H9 (cell line): ENCODE data around the gene DNHD1. TPM values are rescaled to one million over a fixed set of nuclear protein-coding genes. Genes with fewer than 3 reads are reported as not detected.

Experiments used
- DNase-seq: peaks from one replicate; pipeline ENCODE4 v3.0.0-alpha.2; 2017
- H2AFZ ChIP-seq: one replicate; pipeline ENCODE4 v1.6.1; 2013; ENCODE audit warnings: mild to moderate bottlenecking, low read length, control low read depth, moderate library complexity
- H2AK5ac ChIP-seq: 2 replicates; pipeline ENCODE4 v1.6.1; 2013; ENCODE audit warnings: low read length, control low read depth, mixed read lengths; ENCODE audit not compliant: insufficient read length
- H2BK120ac ChIP-seq: one replicate; pipeline ENCODE4 v1.6.1; 2013; ENCODE audit warnings: low read depth, mild to moderate bottlenecking, low read length, control low read depth, inconsistent platforms; ENCODE audit not compliant: poor library complexity, severe bottlenecking
- H2BK12ac ChIP-seq: 2 replicates; pipeline ENCODE4 v1.6.1; 2013; ENCODE audit warnings: low read length, control low read depth, mixed read lengths, low read depth; ENCODE audit not compliant: insufficient read length
- H2BK15ac ChIP-seq: 2 replicates; pipeline ENCODE4 v1.6.1; 2013; ENCODE audit warnings: low read depth, low read length, control low read depth
- H2BK20ac ChIP-seq: one replicate; pipeline ENCODE4 v1.6.1; 2013; ENCODE audit warnings: low read depth, mild to moderate bottlenecking, low read length, control low read depth, inconsistent platforms; ENCODE audit not compliant: poor library complexity, severe bottlenecking
- H2BK5ac ChIP-seq: 2 replicates; pipeline ENCODE4 v1.6.1; 2013; ENCODE audit warnings: low read length, control low read depth, mixed read lengths; ENCODE audit not compliant: insufficient read length
- H3K14ac ChIP-seq: 2 replicates; pipeline ENCODE4 v1.6.1; 2013; ENCODE audit warnings: low read length, control low read depth; ENCODE audit not compliant: insufficient read depth
- H3K18ac ChIP-seq: 2 replicates; pipeline ENCODE4 v1.6.1; 2013; ENCODE audit warnings: low read depth, mild to moderate bottlenecking, mixed read lengths, low read length, control low read depth; ENCODE audit not compliant: insufficient read length
- H3K23ac ChIP-seq: 2 replicates; pipeline ENCODE4 v1.6.1; 2013; ENCODE audit warnings: low read length, control low read depth, mixed read lengths, low read depth; ENCODE audit not compliant: insufficient read length
- H3K23me2 ChIP-seq: 2 replicates; pipeline ENCODE4 v1.6.1; 2013; ENCODE audit warnings: low read depth, mild to moderate bottlenecking, mixed read lengths, low read length, control low read depth; ENCODE audit not compliant: insufficient read length, poor library complexity, severe bottlenecking
- H3K27ac ChIP-seq: 2 replicates; pipeline ENCODE4 v1.5.1; 2013; ENCODE audit warnings: low read length, control low read depth, mixed read lengths, low read depth; ENCODE audit not compliant: insufficient read length
- H3K27me3 ChIP-seq: 2 replicates; pipeline ENCODE4 v1.6.1; 2013; ENCODE audit warnings: low read length, control low read depth, inconsistent platforms; ENCODE audit not compliant: insufficient read depth
- H3K4ac ChIP-seq: 2 replicates; pipeline ENCODE4 v1.6.1; 2013; ENCODE audit warnings: low read depth, mild to moderate bottlenecking, control low read depth, inconsistent platforms, low read length, moderate library complexity
- H3K4me1 ChIP-seq: 2 replicates; pipeline ENCODE4 v1.6.1; 2013; ENCODE audit warnings: low read length, control low read depth, inconsistent platforms; ENCODE audit not compliant: insufficient read depth
- H3K4me2 ChIP-seq: 2 replicates; pipeline ENCODE4 v1.6.1; 2013; ENCODE audit warnings: low read length, control low read depth, mixed read lengths; ENCODE audit not compliant: insufficient read length, insufficient read depth
- H3K56ac ChIP-seq: 2 replicates; pipeline ENCODE4 v1.6.1; 2013; ENCODE audit warnings: low read depth, mild to moderate bottlenecking, mixed read lengths, low read length, control low read depth; ENCODE audit not compliant: insufficient read length
- H3K79me1 ChIP-seq: 2 replicates; pipeline ENCODE4 v1.6.1; 2013; ENCODE audit warnings: low read depth, mild to moderate bottlenecking, moderate library complexity, low read length, control low read depth, inconsistent platforms; ENCODE audit not compliant: insufficient read depth, poor library complexity, severe bottlenecking
- H3K79me2 ChIP-seq: 2 replicates; pipeline ENCODE4 v1.6.1; 2013; ENCODE audit warnings: low read length, control low read depth, inconsistent platforms; ENCODE audit not compliant: insufficient read depth
- H3K9ac ChIP-seq: 2 replicates; pipeline ENCODE4 v1.6.1; 2013; ENCODE audit warnings: low read length, control low read depth, mixed read lengths; ENCODE audit not compliant: insufficient read length; ENCODE audit errors: extremely low read depth
- H3K9me3 ChIP-seq: one replicate; pipeline ENCODE4 v1.6.1; 2013; ENCODE audit warnings: low read depth, low read length, inconsistent platforms; ENCODE audit not compliant: control insufficient read depth
- H3T11ph ChIP-seq: one replicate; pipeline ENCODE4 v1.6.1; 2013; ENCODE audit warnings: mild to moderate bottlenecking, low read length, control low read depth, inconsistent platforms
- H4K20me1 ChIP-seq: one replicate; pipeline ENCODE4 v1.6.1; 2013; ENCODE audit not compliant: control insufficient read depth, insufficient read length, insufficient read depth
- H4K5ac ChIP-seq: 2 replicates; pipeline ENCODE4 v1.6.1; 2013; ENCODE audit warnings: low read depth, mild to moderate bottlenecking, mixed read lengths, low read length, control low read depth; ENCODE audit not compliant: insufficient read length
- H4K8ac ChIP-seq: replicated peaks from 2 replicates; pipeline ENCODE4 v1.6.1; 2013; ENCODE audit warnings: low read length, control low read depth, mixed read lengths, low read depth; ENCODE audit not compliant: insufficient read length
- H4K91ac ChIP-seq: 2 replicates; pipeline ENCODE4 v1.6.1; 2013; ENCODE audit warnings: low read depth, mild to moderate bottlenecking, moderate library complexity, mixed read lengths, low read length, control low read depth; ENCODE audit not compliant: insufficient read length
- H3K27ac Mint-ChIP-seq, 3 experiments: 2 replicates in 2 of 3; 3 replicates in 1 of 3; pipeline ENCODE4 v1.8.0; 2020 to 2021; ENCODE audit warnings: mixed read lengths in 3 of 3, mild to moderate bottlenecking in 1 of 3, moderate library complexity in 1 of 3
- H3K27me3 Mint-ChIP-seq: 2 replicates; pipeline ENCODE4 v1.8.0; 2021; ENCODE audit warnings: low read depth, mild to moderate bottlenecking, moderate library complexity, mixed read lengths
- H3K36me3 Mint-ChIP-seq, 3 experiments: 2 replicates in 2 of 3; 3 replicates in 1 of 3; pipeline ENCODE4 v1.8.0; 2020 to 2021; ENCODE audit warnings: low read depth in 3 of 3, mixed read lengths in 3 of 3; ENCODE audit not compliant: insufficient read depth in 1 of 3
- H3K4me1 Mint-ChIP-seq, 2 experiments: 2 replicates each; pipeline ENCODE4 v1.8.0; 2020; ENCODE audit warnings: mixed read lengths in 2 of 2
- H3K4me3 Mint-ChIP-seq, 2 experiments: 2 replicates in 1 of 2; 3 replicates in 1 of 2; pipeline ENCODE4 v1.8.0; 2020 to 2021; ENCODE audit warnings: mild to moderate bottlenecking in 2 of 2, mixed read lengths in 2 of 2, moderate library complexity in 1 of 2
- H3K9me3 Mint-ChIP-seq, 2 experiments: 2 replicates in 1 of 2; 3 replicates in 1 of 2; pipeline ENCODE4 v1.8.0; 2020; ENCODE audit warnings: mild to moderate bottlenecking in 2 of 2, mixed read lengths in 2 of 2, moderate library complexity in 1 of 2
- WGBS: extraction: QIAGEN DNeasy Blood & Tissue Kit; methylation state at CpG from one replicate; pipeline ENCODE4 v1.1.7; 2013; ENCODE audit warnings: missing lambda C conversion rate, low lambda C conversion rate, mixed read lengths; ENCODE audit not compliant: insufficient read length; ENCODE audit errors: extremely low coverage; 5-methylcytosine and 5-hydroxymethylcytosine counted together
- total RNA-seq: library from RNA; stranded (reverse); gene quantifications from 2 replicates; pipeline ENCODE4 v1.2.1, GENCODE V29; 2021
- TF ChIP-seq, protein P1 (sequence below): fragments of 200-600 bp; sonication (generic); conservative IDR thresholded peaks from 3 replicates; pipeline ENCODE4 v1.8.0; 2021; ENCODE audit warnings: antibody characterized with exemption, mild to moderate bottlenecking

Gene DNHD1
- total RNA-seq, 1 experiment from 2014 or later = 3.5 TPM

DNA sequence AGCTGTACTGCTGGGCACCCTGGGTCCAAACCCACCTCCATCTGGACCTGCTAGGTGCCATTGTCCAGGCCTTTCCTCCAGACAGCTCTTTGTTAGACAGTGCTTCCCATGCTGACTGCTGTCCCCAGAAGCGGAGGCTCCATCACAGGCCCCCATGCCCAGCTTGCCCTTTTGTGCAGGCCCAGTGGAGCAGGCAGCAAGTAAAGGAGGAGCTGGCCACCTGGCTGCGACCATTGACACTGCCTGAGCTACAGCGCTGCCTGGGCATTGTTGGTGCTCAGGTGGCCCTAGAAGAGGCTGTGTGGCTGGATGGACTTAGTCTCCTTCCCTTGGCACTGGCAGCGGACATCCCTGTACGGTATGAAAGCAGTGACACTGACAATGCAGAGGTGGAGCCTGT is 1.5 kb downstream of the DNHD1 start:
- no peaks in the 10 kb centered on the region for H3K27me3 ChIP-seq
- no CpG with 5 or more reads among the region's 5 CpGs for WGBS
- no peak overlapping the region for H4K91ac ChIP-seq
- Mint-ChIP-seq H3K27ac (no peak overlapping the region; a peak in 1 of 7 replicates), H3K9me3 (no peaks in the 10 kb centered on the region), H3K4me1 (peaks cover 9 to 13% of the 10 kb centered on the region in 2 experiments), H3K27me3 (no peaks in the 10 kb centered on the region), H3K4me3 (no peak overlapping the region), H3K36me3 (peaks cover 6 to 12% (median 8%) of the 10 kb centered on the region in 3 experiments; a peak in 4 of 7 replicates)
- no peak overlapping the region for H2AFZ ChIP-seq
- no peaks in the 10 kb centered on the region for H3K79me1 ChIP-seq
- no peak overlapping the region for H2BK12ac ChIP-seq
- H3T11ph ChIP-seq = no peak overlapping the region
- H3K79me2 ChIP-seq = no peaks in the 10 kb centered on the region
- no peak overlapping the region for H3K56ac ChIP-seq
- no peak overlapping the region for H3K9ac ChIP-seq
- H4K5ac ChIP-seq = no peak overlapping the region
- no peak overlapping the region for H3K27ac ChIP-seq
- H2BK15ac ChIP-seq = no peak overlapping the region
- no peak overlapping the region for H3K4me2 ChIP-seq
- H3K4ac ChIP-seq = no peak overlapping the region
- H3K23ac ChIP-seq = no peak overlapping the region
- H3K14ac ChIP-seq = no peak overlapping the region
- no peaks in the 10 kb centered on the region for H3K23me2 ChIP-seq
- H3K9me3 ChIP-seq = no peaks in the 10 kb centered on the region
- no peaks in the 10 kb centered on the region for H4K20me1 ChIP-seq
- TF ChIP-seq, protein P1, sequence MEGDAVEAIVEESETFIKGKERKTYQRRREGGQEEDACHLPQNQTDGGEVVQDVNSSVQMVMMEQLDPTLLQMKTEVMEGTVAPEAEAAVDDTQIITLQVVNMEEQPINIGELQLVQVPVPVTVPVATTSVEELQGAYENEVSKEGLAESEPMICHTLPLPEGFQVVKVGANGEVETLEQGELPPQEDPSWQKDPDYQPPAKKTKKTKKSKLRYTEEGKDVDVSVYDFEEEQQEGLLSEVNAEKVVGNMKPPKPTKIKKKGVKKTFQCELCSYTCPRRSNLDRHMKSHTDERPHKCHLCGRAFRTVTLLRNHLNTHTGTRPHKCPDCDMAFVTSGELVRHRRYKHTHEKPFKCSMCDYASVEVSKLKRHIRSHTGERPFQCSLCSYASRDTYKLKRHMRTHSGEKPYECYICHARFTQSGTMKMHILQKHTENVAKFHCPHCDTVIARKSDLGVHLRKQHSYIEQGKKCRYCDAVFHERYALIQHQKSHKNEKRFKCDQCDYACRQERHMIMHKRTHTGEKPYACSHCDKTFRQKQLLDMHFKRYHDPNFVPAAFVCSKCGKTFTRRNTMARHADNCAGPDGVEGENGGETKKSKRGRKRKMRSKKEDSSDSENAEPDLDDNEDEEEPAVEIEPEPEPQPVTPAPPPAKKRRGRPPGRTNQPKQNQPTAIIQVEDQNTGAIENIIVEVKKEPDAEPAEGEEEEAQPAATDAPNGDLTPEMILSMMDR = no peak
- H2BK120ac ChIP-seq = no peak overlapping the region
- H3K18ac ChIP-seq = no peak overlapping the region
- H4K8ac ChIP-seq = no peak overlapping the region
- H2BK20ac ChIP-seq = no peak overlapping the region
- H2BK5ac ChIP-seq = no peak overlapping the region
- DNase-seq = no peak
- no peak overlapping the region for H2AK5ac ChIP-seq
- H3K4me1 ChIP-seq = no peaks in the 10 kb centered on the region
